Measurements from ENCODE around the gene AKR1C4.

Gene AKR1C4

GRCh38 chr10:5148678-5149032 is 48.0 kb upstream of the AKR1C4 start:
- TF ChIP-seq SIN3A (IDR thresholded peaks at IDR 0.05; ENCODE audit: borderline replicate concordance, insufficient read depth, low read length), result no peak

- TF ChIP-seq SIN3A (IDR thresholded peaks at IDR 0.05; ENCODE audit: borderline replicate concordance, insufficient read depth, low read length) (no peak), POLR2AphosphoS5 (IDR thresholded peaks at IDR 0.05; ENCODE audit: low read depth, low read length) (no peak), FOXP2 (optimal IDR thresholded peaks at IDR 0.05; ENCODE audit: borderline replicate concordance, extremely low read depth, extremely low read length, insufficient read depth) (no peak), TAF1 (IDR thresholded peaks at IDR 0.05; ENCODE audit: borderline replicate concordance, insufficient read depth, low read length) (no peak), REST (IDR thresholded peaks at IDR 0.05; ENCODE audit: insufficient read depth in 1 of 2, low read depth in 2 of 2, low read length in 2 of 2) (no peak)
Observed at GRCh38 chr10:5151076-5151475, 45.6 kb upstream of the AKR1C4 start.

GRCh38 chr10:5155951-5156350 is 40.7 kb upstream of the AKR1C4 start:
- no peak for TF ChIP-seq REST (IDR thresholded peaks at IDR 0.05; ENCODE audit: insufficient read depth in 1 of 2, low read depth in 2 of 2, low read length in 2 of 2)
- TF ChIP-seq TAF1 (IDR thresholded peaks at IDR 0.05; ENCODE audit: borderline replicate concordance, insufficient read depth, low read length), result no peak
- TF ChIP-seq POLR2AphosphoS5 (IDR thresholded peaks at IDR 0.05; ENCODE audit: low read depth, low read length), result no peak
- no peak for TF ChIP-seq FOXP2 (optimal IDR thresholded peaks at IDR 0.05; ENCODE audit: borderline replicate concordance, extremely low read depth, extremely low read length, insufficient read depth)
- no peak for TF ChIP-seq SIN3A (IDR thresholded peaks at IDR 0.05; ENCODE audit: borderline replicate concordance, insufficient read depth, low read length)

GRCh38 chr10:5157501-5157900 is 39.1 kb upstream of the AKR1C4 start:
- no peak for TF ChIP-seq POLR2AphosphoS5 (IDR thresholded peaks at IDR 0.05; ENCODE audit: low read depth, low read length)
- TF ChIP-seq FOXP2 (optimal IDR thresholded peaks at IDR 0.05; ENCODE audit: borderline replicate concordance, extremely low read depth, extremely low read length, insufficient read depth), result no peak

- no peak for TF ChIP-seq SIN3A (IDR thresholded peaks at IDR 0.05; ENCODE audit: borderline replicate concordance, insufficient read depth, low read length)
- no peak for TF ChIP-seq TAF1 (IDR thresholded peaks at IDR 0.05; ENCODE audit: borderline replicate concordance, insufficient read depth, low read length)
- no peak for TF ChIP-seq REST (IDR thresholded peaks at IDR 0.05; ENCODE audit: insufficient read depth in 1 of 2, low read depth in 2 of 2, low read length in 2 of 2)
- TF ChIP-seq POLR2AphosphoS5 (IDR thresholded peaks at IDR 0.05; ENCODE audit: low read depth, low read length), result no peak
- no peak for TF ChIP-seq FOXP2 (optimal IDR thresholded peaks at IDR 0.05; ENCODE audit: borderline replicate concordance, extremely low read depth, extremely low read length, insufficient read depth)
Observed at GRCh38 chr10:5159126-5159525, 37.5 kb upstream of the AKR1C4 start.

- TF ChIP-seq SIN3A (IDR thresholded peaks at IDR 0.05; ENCODE audit: borderline replicate concordance, insufficient read depth, low read length), result no peak
- no peak for TF ChIP-seq FOXP2 (optimal IDR thresholded peaks at IDR 0.05; ENCODE audit: borderline replicate concordance, extremely low read depth, extremely low read length, insufficient read depth)
- no peak for TF ChIP-seq TAF1 (IDR thresholded peaks at IDR 0.05; ENCODE audit: borderline replicate concordance, insufficient read depth, low read length)
- TF ChIP-seq REST (IDR thresholded peaks at IDR 0.05; ENCODE audit: insufficient read depth in 1 of 2, low read depth in 2 of 2, low read length in 2 of 2), result no peak
- TF ChIP-seq POLR2AphosphoS5 (IDR thresholded peaks at IDR 0.05; ENCODE audit: low read depth, low read length), result no peak
Observed at GRCh38 chr10:5163487-5163886, 33.1 kb upstream of the AKR1C4 start.
